CD4-positive, alpha-beta T cell (primary cell): ENCODE results near the gene ZAP70. TPM values are rescaled to one million over a fixed set of nuclear protein-coding genes. Genes with fewer than 3 reads are reported as not detected.

Experiments
- ATAC-seq: fragments of 200-7000 bp; cut with Tn5 transposase; one replicate; pipeline ENCODE4 v1.10.0; 2022; ENCODE audit warnings: mild to moderate bottlenecking; ENCODE audit not compliant: poor library complexity
- CTCF ChIA-PET: fragments of 350-600 bp; sonication (Branson Sonifier 250); formaldehyde crosslinking; loops from one replicate; lab custom pipeline; 2021; ENCODE audit warnings: antibody characterized with exemption, inconsistent platforms; lab: Charles Lee
- POLR2A ChIA-PET: fragments of 350-600 bp; sonication (Branson Sonifier 250); formaldehyde crosslinking; loops from one replicate; lab custom pipeline; 2021; ENCODE audit warnings: antibody characterized with exemption, inconsistent platforms; lab: Charles Lee
- DNase-seq, 14 experiments: peaks; one replicate each; pipeline ENCODE4 v3.0.0-alpha.2; 2013 to 2020; ENCODE audit warnings: mixed read lengths in 2 of 14
- H3K27ac ChIP-seq, 2 donors: one replicate each; pipeline versions ENCODE4 v1.5.1 to v1.7.0; 2013; ENCODE audit warnings: low read length in 2 of 2, low read depth in 1 of 2, mild to moderate bottlenecking in 1 of 2
- H3K27me3 ChIP-seq, 2 experiments: 1 replicate in 1 of 2; 2 replicates in 1 of 2; pipeline versions ENCODE4 v1.6.1 to v1.7.0; 2013; ENCODE audit warnings: low read length in 2 of 2, control low read depth in 1 of 2, mild to moderate bottlenecking in 1 of 2, moderate library complexity in 1 of 2; ENCODE audit not compliant: insufficient read depth in 2 of 2, control insufficient read depth in 1 of 2
- H3K36me3 ChIP-seq: one replicate; pipeline ENCODE4 v1.6.1; 2013; ENCODE audit warnings: low read length, control low read depth; ENCODE audit not compliant: insufficient read depth
- H3K4me1 ChIP-seq: one replicate; pipeline ENCODE4 v1.6.1; 2013; ENCODE audit warnings: low read length, control low read depth; ENCODE audit not compliant: insufficient read depth
- H3K4me3 ChIP-seq: one replicate; pipeline ENCODE4 v1.5.1; 2013; ENCODE audit warnings: mild to moderate bottlenecking, low read length, moderate library complexity
- H3K9me3 ChIP-seq, 2 experiments: 1 replicate in 1 of 2; 2 replicates in 1 of 2; pipeline versions ENCODE4 v1.6.1 to v1.7.0; 2013; ENCODE audit warnings: low read length in 2 of 2, mild to moderate bottlenecking in 2 of 2, control low read depth in 1 of 2, moderate library complexity in 1 of 2; ENCODE audit not compliant: control insufficient read depth in 1 of 2, insufficient read depth in 1 of 2
- H3K27ac Mint-ChIP-seq: one replicate; pipeline ENCODE4 v1.8.0; 2020; ENCODE audit warnings: mixed read lengths
- H3K27me3 Mint-ChIP-seq: one replicate; pipeline ENCODE4 v1.8.0; 2021; ENCODE audit warnings: mixed read lengths
- H3K36me3 Mint-ChIP-seq: one replicate; pipeline ENCODE4 v1.8.0; 2021; ENCODE audit warnings: low read depth, mixed read lengths
- H3K4me1 Mint-ChIP-seq: one replicate; pipeline ENCODE4 v1.8.0; 2021; ENCODE audit warnings: low read depth, mixed read lengths
- H3K4me3 Mint-ChIP-seq: one replicate; pipeline ENCODE4 v1.8.0; 2020; ENCODE audit warnings: mild to moderate bottlenecking, mixed read lengths
- H3K9me3 Mint-ChIP-seq: one replicate; pipeline ENCODE4 v1.8.0; 2020; ENCODE audit warnings: mixed read lengths
- CTCF ChIP-seq: fragments of 200-600 bp; IDR thresholded peaks from one replicate; pipeline ENCODE4 v1.8.0; 2022; ENCODE audit warnings: antibody characterized with exemption, mild to moderate bottlenecking
- intact Hi-C, 2 experiments: fragments of 100-400 bp; cut with DNase I in 1 of 2; cut with micrococcal nuclease in 1 of 2; formaldehyde crosslinking; loops; one replicate each; pipeline versions ENCODE4 v1.15.1 to v1.9.0; 2023 to 2025; cut with DNase I, micrococcal nuclease
- total RNA-seq, 174 experiments: library from RNA in 2 of 174; stranded (reverse) in 2 of 174; gene quantifications; one replicate each; pipeline ENCODE4 v1.2.3 and lab custom pipeline; 2021 to 2026

Gene ZAP70
- total RNA-seq, 2 experiments from 2014 or later = 440 to 470 TPM

DNA sequence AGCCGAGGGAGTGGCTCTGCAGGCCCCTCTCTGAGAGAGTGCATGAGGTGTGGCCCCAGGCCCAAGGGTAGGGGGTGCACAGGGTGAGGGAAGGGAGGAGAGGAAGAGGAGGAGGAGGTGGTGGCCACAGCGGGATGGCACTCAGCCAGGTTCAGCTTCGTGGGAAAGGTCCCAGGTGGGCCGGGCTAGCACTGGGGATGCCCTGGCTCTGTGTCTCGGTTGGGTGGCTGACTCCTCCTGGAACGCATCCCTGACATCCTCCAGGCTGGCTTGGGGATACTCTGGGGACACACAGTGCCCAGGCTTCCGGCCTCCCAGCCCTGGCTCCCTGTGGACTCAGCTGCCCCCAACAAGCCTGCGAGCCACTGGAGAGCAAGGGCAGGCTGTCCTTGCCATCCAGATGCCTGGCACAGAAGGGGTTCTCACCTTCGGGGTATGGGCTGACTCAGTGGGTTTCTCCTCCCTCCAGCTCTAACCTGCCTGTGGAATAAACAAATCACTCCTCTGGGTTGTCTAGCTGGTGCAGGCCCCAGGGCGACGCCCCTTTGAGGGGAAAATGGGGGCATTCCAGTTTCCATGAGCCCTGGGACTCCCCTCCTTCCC, 582 bp upstream of the ZAP70 start:
- no peaks in the 10 kb centered on the region for H3K9me3 Mint-ChIP-seq
- intact Hi-C loops = loop anchor here (2.0 to 10.0 kb wide), 4 partner anchors 16 to 1112 kb away; partner anchors contain the start of genes ACTR1B (in 1 of the 2) and TMEM131 (in 1 of the 2)
- ATAC-seq (peak; percentile 15), DNase-seq (peak in 7 of 14 experiments; percentile 19 to 69 (median 39))
- H3K4me3 Mint-ChIP-seq = peak overlapping the region; percentile 99
- H3K27ac ChIP-seq = peak overlapping the region; percentile 79 to 88
- H3K27me3 ChIP-seq = no peaks in the 10 kb centered on the region
- H3K4me1 Mint-ChIP-seq = peaks cover 77% of the 10 kb centered on the region
- no peak for TF ChIP-seq CTCF
- POLR2A ChIA-PET = interaction anchor here (0.9 to 3.7 kb wide), 12 partner anchors 11 to 752 kb away, joined by 3 to 42 read pairs (median 8); partner anchors contain the start of genes ACTR1B, ANKRD36B and COX5B
- H3K4me1 ChIP-seq = peaks cover 82% of the 10 kb centered on the region
- H3K27me3 Mint-ChIP-seq = no peaks in the 10 kb centered on the region
- CTCF ChIA-PET = interaction anchor here (0.6 to 2.3 kb wide), 7 partner anchors 13 to 122 kb away, joined by 3 to 15 read pairs (median 7); no protein-coding TSS in a partner anchor
- peaks cover 25% of the 10 kb centered on the region for H3K36me3 ChIP-seq
- peak overlapping the region; percentile 76 for H3K4me3 ChIP-seq
- H3K36me3 Mint-ChIP-seq = peaks cover 45% of the 10 kb centered on the region
- H3K27ac Mint-ChIP-seq = peak overlapping the region; percentile 98
- no peaks in the 10 kb centered on the region for H3K9me3 ChIP-seq

GRCh38 chr2:97714084-97714949, 941 bp downstream of the ZAP70 start:
- TF ChIP-seq CTCF = no peak
- intact Hi-C loops = loop anchor here (5.0 to 10.0 kb wide), 3 partner anchors 52 to 1110 kb away; partner anchors contain the start of genes ACTR1B (in 1 of the 2) and TMEM131 (in 1 of the 2)
- Histone ChIP-seq H3K27ac (peak overlapping the region; percentile 79 to 88), H3K4me1 (peaks cover 97% of the 10 kb centered on the region), H3K27me3 (no peaks in the 10 kb centered on the region), H3K9me3 (no peaks in the 10 kb centered on the region), H3K36me3 (peaks cover 32% of the 10 kb centered on the region), H3K4me3 (peak overlapping the region; percentile 76)
- ATAC-seq = no peak
- DNase-seq = peak in 6 of 14 experiments; percentile 13 to 49 (median 24)
- peak overlapping the region; percentile 98 for H3K27ac Mint-ChIP-seq
- ChIA-PET POLR2A (interaction anchor here (0.7 to 3.7 kb wide), 13 partner anchors 10 to 750 kb away, joined by 3 to 42 read pairs (median 7); partner anchors contain the start of genes ACTR1B, ANKRD36B and COX5B), CTCF (interaction anchor here (1.1 to 2.3 kb wide), 6 partner anchors 13 to 124 kb away, joined by 3 to 15 read pairs (median 8); no protein-coding TSS in a partner anchor)
- H3K9me3 Mint-ChIP-seq = no peaks in the 10 kb centered on the region
- H3K27me3 Mint-ChIP-seq = no peaks in the 10 kb centered on the region
- H3K36me3 Mint-ChIP-seq = peaks cover 60% of the 10 kb centered on the region
- H3K4me3 Mint-ChIP-seq = peak overlapping the region; percentile 99
- peaks cover 92% of the 10 kb centered on the region for H3K4me1 Mint-ChIP-seq
